GM12872 (cell line): ENCODE results near the gene NAP1L4.

Experiments used
- CTCF ChIP-seq: IDR thresholded peaks from 3 replicates; pipeline ENCODE4 v1.5.1; 2011; ENCODE audit warnings: low read depth, mild to moderate bottlenecking, low read length, moderate library complexity; ENCODE audit not compliant: insufficient read depth

The NAP1L4 gene

GRCh38 chr11:2908130-2908529 lies 84.0 kb downstream of the NAP1L4 start:
- no peak for TF ChIP-seq CTCF

- TF ChIP-seq CTCF, result no peak
Measured at GRCh38 chr11:2904153-2905052, 87.7 kb downstream of the NAP1L4 start.

- no peak for TF ChIP-seq CTCF
Measured at GRCh38 chr11:2903672-2904011, 88.5 kb downstream of the NAP1L4 start.

GRCh38 chr11:2902784-2903671 lies 89.1 kb downstream of the NAP1L4 start:
- TF ChIP-seq CTCF, result no peak

GRCh38 chr11:2901854-2902783 lies 90.0 kb downstream of the NAP1L4 start:
- no peak for TF ChIP-seq CTCF

- TF ChIP-seq CTCF, result no peak
Measured at GRCh38 chr11:2901196-2901796, 90.8 kb downstream of the NAP1L4 start.
